ENCODE measurements around the gene ZFR2.

The ZFR2 gene

GRCh38 chr19:3893509-3894179, 24.8 kb upstream of the ZFR2 start:
- no peaks in the 10 kb centered on the region for H3F3A ChIP-seq (ENCODE audit: control insufficient read depth, insufficient read depth)

DNA sequence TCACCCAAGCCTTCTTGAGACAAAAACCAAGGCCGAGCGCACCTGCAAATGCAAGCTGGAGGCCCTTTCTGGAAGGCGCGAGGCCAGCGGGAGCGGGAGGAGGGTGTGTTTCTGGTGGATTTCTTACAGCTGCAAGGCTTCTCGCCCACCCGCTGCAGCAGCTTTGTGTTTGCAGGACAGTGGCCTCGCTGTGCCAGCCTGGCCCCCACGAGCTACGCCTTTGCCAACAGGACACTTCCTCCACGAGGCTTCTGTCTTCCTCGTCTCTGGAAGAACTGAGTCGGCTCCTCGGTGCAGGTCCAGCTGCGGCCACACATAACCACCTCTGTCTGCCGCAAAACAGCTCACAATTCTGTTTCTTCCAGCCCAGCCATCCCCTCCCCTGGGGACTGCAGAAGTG, 21.8 kb upstream of the ZFR2 start:
- TF ChIP-seq EZH2phosphoT487 (IDR thresholded peaks at IDR 0.05; ENCODE audit: borderline replicate concordance, low read length) (no peak), CTCF (IDR thresholded peaks at IDR 0.05; ENCODE audit: low read depth, low read length, poor library complexity, severe bottlenecking) (no peak)
- Histone ChIP-seq H3K4me2 (ENCODE audit: low read length) (no peak overlapping the region), H3K4me3 (ENCODE audit: low read length) (no peak overlapping the region), H3K27ac (ENCODE audit: low read depth, low read length) (no peak overlapping the region), H3K9me2 (replicated peaks; ENCODE audit: control insufficient read depth, low read length) (no peaks in the 10 kb centered on the region), H3K9me3 (ENCODE audit: control insufficient read depth, insufficient read depth, low read length) (no peaks in the 10 kb centered on the region), H3K27me3 (ENCODE audit: control insufficient read depth, low read length) (no peaks in the 10 kb centered on the region), H3F3A (ENCODE audit: control insufficient read depth, insufficient read depth) (no peaks in the 10 kb centered on the region), H3K79me2 (ENCODE audit: control insufficient read depth, low read length) (no peaks in the 10 kb centered on the region), H3K36me3 (ENCODE audit: control insufficient read depth, low read length) (no peaks in the 10 kb centered on the region), H4K20me1 (ENCODE audit: control insufficient read depth, insufficient read depth, low read depth, low read length) (no peaks in the 10 kb centered on the region), H3K4me1 (ENCODE audit: control insufficient read depth, low read length) (no peaks in the 10 kb centered on the region)

More at GRCh38 chr19:3893509-3894179, 24.8 kb upstream of the ZFR2 start:
- Histone ChIP-seq H3K9me3 (ENCODE audit: control insufficient read depth, insufficient read depth, low read length) (no peaks in the 10 kb centered on the region), H4K20me1 (ENCODE audit: control insufficient read depth, insufficient read depth, low read depth, low read length) (no peaks in the 10 kb centered on the region), H3K4me1 (ENCODE audit: control insufficient read depth, low read length) (no peaks in the 10 kb centered on the region), H3K4me3 (ENCODE audit: low read length) (no peak overlapping the region), H3K9me2 (replicated peaks; ENCODE audit: control insufficient read depth, low read length) (no peaks in the 10 kb centered on the region), H3K27me3 (ENCODE audit: control insufficient read depth, low read length) (no peaks in the 10 kb centered on the region), H3K4me2 (ENCODE audit: low read length) (no peak overlapping the region), H3K36me3 (ENCODE audit: control insufficient read depth, low read length) (no peaks in the 10 kb centered on the region), H3K79me2 (ENCODE audit: control insufficient read depth, low read length) (no peaks in the 10 kb centered on the region), H3K27ac (ENCODE audit: low read depth, low read length) (no peak overlapping the region)
- TF ChIP-seq EZH2phosphoT487 (IDR thresholded peaks at IDR 0.05; ENCODE audit: borderline replicate concordance, low read length) (no peak), CTCF (IDR thresholded peaks at IDR 0.05; ENCODE audit: low read depth, low read length, poor library complexity, severe bottlenecking) (no peak)

DNA sequence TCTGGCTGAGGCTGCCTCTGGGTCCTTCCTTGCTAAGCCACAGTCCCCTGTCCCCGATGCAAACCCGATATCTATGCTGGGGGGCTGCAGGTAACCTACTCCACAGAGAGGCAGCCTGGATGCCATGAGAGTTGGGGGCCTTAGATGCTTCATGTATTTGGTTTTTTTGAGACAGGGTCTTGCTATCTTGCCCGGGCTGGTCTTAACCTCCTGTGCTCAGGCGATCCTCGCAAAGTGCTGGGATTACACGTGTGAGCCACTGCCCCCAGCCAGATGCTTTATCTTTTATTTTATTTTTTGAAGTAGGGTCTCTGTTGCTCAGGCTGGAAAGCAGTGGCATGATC, 13.2 kb upstream of the ZFR2 start:
- TF ChIP-seq EZH2phosphoT487 (IDR thresholded peaks at IDR 0.05; ENCODE audit: borderline replicate concordance, low read length) = no peak
- no peak for TF ChIP-seq CTCF (IDR thresholded peaks at IDR 0.05; ENCODE audit: low read depth, low read length, poor library complexity, severe bottlenecking)
- H3K36me3 ChIP-seq (ENCODE audit: control insufficient read depth, low read length) = no peaks in the 10 kb centered on the region
- H3K4me2 ChIP-seq (ENCODE audit: low read length) = no peak overlapping the region
- H3K9me3 ChIP-seq (ENCODE audit: control insufficient read depth, insufficient read depth, low read length) = no peaks in the 10 kb centered on the region
- H3K27ac ChIP-seq (ENCODE audit: low read depth, low read length) = no peak overlapping the region
- H3K4me3 ChIP-seq (ENCODE audit: low read length) = no peak overlapping the region
- H3K9me2 ChIP-seq (replicated peaks; ENCODE audit: control insufficient read depth, low read length) = no peaks in the 10 kb centered on the region
- no peaks in the 10 kb centered on the region for H4K20me1 ChIP-seq (ENCODE audit: control insufficient read depth, insufficient read depth, low read depth, low read length)
- no peaks in the 10 kb centered on the region for H3F3A ChIP-seq (ENCODE audit: control insufficient read depth, insufficient read depth)
- H3K4me1 ChIP-seq (ENCODE audit: control insufficient read depth, low read length) = no peaks in the 10 kb centered on the region
- H3K79me2 ChIP-seq (ENCODE audit: control insufficient read depth, low read length) = no peaks in the 10 kb centered on the region
- no peaks in the 10 kb centered on the region for H3K27me3 ChIP-seq (ENCODE audit: control insufficient read depth, low read length)
